Mesenchymal stem cell (in vitro differentiated cells and primary cell): ENCODE data around the gene MRNIP.

Experiments
- DNase-seq: peaks from one replicate; pipeline ENCODE4 v3.0.0-alpha.2; 2013
- H2AFZ ChIP-seq: one replicate; pipeline ENCODE4 v1.6.1; 2013; ENCODE audit warnings: low read depth, mild to moderate bottlenecking, control low read depth, inconsistent platforms, low read length, moderate library complexity
- H2AK5ac ChIP-seq: 2 replicates; pipeline ENCODE4 v1.6.1; 2013; ENCODE audit warnings: low read length, moderate library complexity, mild to moderate bottlenecking, inconsistent platforms; ENCODE audit not compliant: severe bottlenecking
- H2BK120ac ChIP-seq: one replicate; pipeline ENCODE4 v1.6.1; 2013; ENCODE audit warnings: low read depth, mild to moderate bottlenecking, inconsistent platforms, low read length, moderate library complexity
- H2BK12ac ChIP-seq, 2 experiments: one replicate each; pipeline ENCODE4 v1.6.1; 2013; ENCODE audit warnings: inconsistent platforms in 2 of 2, low read length in 2 of 2, mild to moderate bottlenecking in 2 of 2, moderate library complexity in 2 of 2, control low read depth in 1 of 2
- H2BK15ac ChIP-seq: one replicate; pipeline ENCODE4 v1.6.1; 2013; ENCODE audit warnings: mild to moderate bottlenecking, low read depth, inconsistent platforms; ENCODE audit not compliant: poor library complexity, severe bottlenecking
- H2BK5ac ChIP-seq: 2 replicates; pipeline ENCODE4 v1.6.1; 2013; ENCODE audit warnings: low read depth, mild to moderate bottlenecking, low read length, control low read depth, inconsistent platforms; ENCODE audit not compliant: poor library complexity, severe bottlenecking
- H3K14ac ChIP-seq, 2 experiments: one replicate each; pipeline ENCODE4 v1.6.1; 2013; ENCODE audit warnings: inconsistent platforms in 2 of 2, low read length in 2 of 2, control low read depth in 1 of 2, mild to moderate bottlenecking in 1 of 2, moderate library complexity in 1 of 2
- H3K18ac ChIP-seq, 2 experiments: one replicate each; pipeline ENCODE4 v1.6.1; 2013; ENCODE audit warnings: inconsistent platforms in 2 of 2, low read length in 2 of 2, control low read depth in 1 of 2, low read depth in 1 of 2, mild to moderate bottlenecking in 1 of 2
- H3K23ac ChIP-seq, 2 experiments: one replicate each; pipeline ENCODE4 v1.6.1; 2013; ENCODE audit warnings: inconsistent platforms in 2 of 2, low read length in 2 of 2, mild to moderate bottlenecking in 2 of 2, moderate library complexity in 2 of 2, control low read depth in 1 of 2
- H3K27ac ChIP-seq: 2 replicates; pipeline ENCODE4 v1.5.1; 2013; ENCODE audit warnings: mild to moderate bottlenecking, moderate library complexity, low read length, control low read depth, inconsistent platforms; ENCODE audit not compliant: poor library complexity, severe bottlenecking
- H3K27me3 ChIP-seq, 2 experiments: 2 replicates each; pipeline versions ENCODE4 v1.6.1 to v1.7.0; 2013; ENCODE audit warnings: low read length in 2 of 2, mild to moderate bottlenecking in 2 of 2, moderate library complexity in 2 of 2, control low read depth in 1 of 2, inconsistent platforms in 1 of 2; ENCODE audit not compliant: control insufficient read depth in 1 of 2, insufficient read depth in 1 of 2
- H3K36me3 ChIP-seq, 2 experiments: 2 replicates each; pipeline versions ENCODE4 v1.6.1 to v1.7.0; 2013; ENCODE audit warnings: low read length in 2 of 2, control low read depth in 1 of 2, inconsistent platforms in 1 of 2, low read depth in 1 of 2, mild to moderate bottlenecking in 1 of 2; ENCODE audit not compliant: insufficient read depth in 2 of 2, control insufficient read depth in 1 of 2
- H3K4ac ChIP-seq, 2 experiments: one replicate each; pipeline ENCODE4 v1.6.1; 2013; ENCODE audit warnings: inconsistent platforms in 2 of 2, low read length in 2 of 2, mild to moderate bottlenecking in 2 of 2, moderate library complexity in 2 of 2, control low read depth in 1 of 2, low read depth in 1 of 2
- H3K4me1 ChIP-seq: 2 replicates; pipeline ENCODE4 v1.6.1; 2013; ENCODE audit warnings: low read depth, low read length, control low read depth; ENCODE audit not compliant: control insufficient read depth, insufficient read depth
- H3K4me2 ChIP-seq: 2 replicates; pipeline ENCODE4 v1.6.1; 2013; ENCODE audit warnings: low read length, mild to moderate bottlenecking, inconsistent platforms; ENCODE audit not compliant: poor library complexity, severe bottlenecking
- H3K4me3 ChIP-seq, 2 experiments: 2 replicates each; pipeline versions ENCODE4 v1.5.1 to v1.7.0; 2013; ENCODE audit warnings: low read length in 2 of 2, mild to moderate bottlenecking in 2 of 2, control low read depth in 1 of 2, low read depth in 1 of 2; ENCODE audit not compliant: insufficient read depth in 1 of 2
- H3K79me1 ChIP-seq: replicated peaks from 2 replicates; pipeline ENCODE4 v1.6.1; 2013; ENCODE audit warnings: mild to moderate bottlenecking, control low read depth, low read length, inconsistent platforms; ENCODE audit not compliant: poor library complexity, severe bottlenecking
- H3K9ac ChIP-seq: 2 replicates; pipeline ENCODE4 v1.7.0; 2013; ENCODE audit warnings: mild to moderate bottlenecking, low read length, moderate library complexity
- H3K9me3 ChIP-seq: 2 replicates; pipeline ENCODE4 v1.7.0; 2013; ENCODE audit warnings: mild to moderate bottlenecking, low read length; ENCODE audit not compliant: control insufficient read depth
- H4K8ac ChIP-seq: one replicate; pipeline ENCODE4 v1.6.1; 2013; ENCODE audit warnings: inconsistent platforms, mild to moderate bottlenecking, low read length, moderate library complexity
- H4K91ac ChIP-seq: one replicate; pipeline ENCODE4 v1.6.1; 2013; ENCODE audit warnings: mild to moderate bottlenecking, low read length, inconsistent platforms
- WGBS: methylation state at CpG from one replicate; pipeline ENCODE4 v1.1.7; 2013; ENCODE audit warnings: mixed read lengths; 5-methylcytosine and 5-hydroxymethylcytosine counted together

MRNIP gene

DNA sequence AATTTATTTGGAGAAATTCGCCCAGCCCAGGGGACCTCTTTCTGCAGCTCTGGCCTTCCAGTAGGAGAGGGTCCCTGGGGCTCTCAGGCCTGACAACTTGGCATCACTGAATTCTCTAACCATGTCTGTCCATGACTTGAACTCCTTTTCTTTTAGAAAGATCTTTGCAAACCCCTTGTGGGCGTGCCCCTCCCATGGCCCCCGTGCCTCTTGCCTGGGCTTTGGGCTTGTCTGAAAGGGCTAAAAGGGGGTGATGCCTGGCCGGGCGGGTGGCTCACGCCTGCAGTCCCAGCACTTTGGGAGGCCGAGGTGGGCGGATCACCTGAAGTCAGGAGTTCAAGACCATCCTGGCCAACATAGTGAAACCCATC is 41.2 kb downstream of the MRNIP start:
- H3K18ac ChIP-seq: peak overlapping the region; percentile 40 to 88
- peak overlapping the region; percentile 72 to 92 for H3K4ac ChIP-seq
- peaks cover 37% of the 10 kb centered on the region for H3K4me1 ChIP-seq
- peak overlapping the region; percentile 69 for H3K9ac ChIP-seq
- peak overlapping the region; percentile 54 for H2BK15ac ChIP-seq
- H3K79me1 ChIP-seq: peaks cover 27% of the 10 kb centered on the region
- H3K4me3 ChIP-seq: peak overlapping the region in 1 of 2 experiments; percentile 62
- peaks cover 19 to 30% of the 10 kb centered on the region in 2 experiments for H3K36me3 ChIP-seq
- H4K91ac ChIP-seq: peak overlapping the region; percentile 78
- H2AFZ ChIP-seq: peak overlapping the region; percentile 56
- H3K27me3 ChIP-seq: no peaks in the 10 kb centered on the region
- peak overlapping the region; percentile 36 for H2BK5ac ChIP-seq
- H4K8ac ChIP-seq: peak overlapping the region; percentile 99
- WGBS: 92% methylated on average over 5 of the region's 8 CpGs
- H3K4me2 ChIP-seq: peak overlapping the region; percentile 67
- H3K27ac ChIP-seq: no peak overlapping the region
- no peak for DNase-seq
- peak overlapping the region; percentile 86 for H2BK120ac ChIP-seq
- H3K23ac ChIP-seq: peak overlapping the region in 1 of 2 experiments; percentile 84
- H2AK5ac ChIP-seq: peak overlapping the region; percentile 82
- no peaks in the 10 kb centered on the region for H3K9me3 ChIP-seq
- peak overlapping the region; percentile 97 to 99 for H2BK12ac ChIP-seq
- H3K14ac ChIP-seq: no peak overlapping the region

DNA sequence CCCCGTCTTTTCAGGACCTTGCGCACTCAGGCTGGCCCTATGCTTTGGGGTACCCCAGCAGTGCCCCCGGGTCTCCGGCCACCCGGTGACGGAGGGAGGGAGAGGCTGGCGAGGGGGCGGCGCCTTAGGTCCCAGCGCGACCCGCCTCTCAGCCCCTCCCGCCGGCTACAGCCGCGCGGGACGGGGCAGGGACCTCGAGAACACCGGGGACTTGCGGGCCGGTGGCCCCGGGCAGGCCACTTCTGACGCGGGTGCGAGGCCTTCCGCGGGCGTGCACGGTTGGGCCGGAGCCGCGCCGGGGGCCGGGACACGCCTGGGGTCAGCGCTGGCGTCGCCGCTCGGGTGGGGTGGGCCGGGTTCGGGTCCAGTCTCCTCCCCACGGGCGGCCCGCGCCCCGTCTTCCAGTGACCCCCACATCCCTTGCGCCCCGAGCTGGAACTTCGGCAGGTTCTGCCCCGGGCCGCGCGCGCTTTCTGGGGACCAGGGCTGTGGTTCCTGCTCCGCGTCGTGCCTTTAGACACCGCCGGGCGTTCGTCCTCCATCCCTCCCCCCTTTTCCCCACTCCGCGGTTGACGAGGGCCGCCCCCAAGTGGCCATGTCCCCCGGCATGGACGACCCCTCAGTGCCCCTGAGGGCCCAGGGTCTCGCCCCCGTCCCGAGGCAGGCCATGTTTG is 41.7 kb downstream of the MRNIP start:
- peak overlapping the region; percentile 40 to 88 for H3K18ac ChIP-seq
- no peaks in the 10 kb centered on the region for H3K9me3 ChIP-seq
- H4K91ac ChIP-seq: peak overlapping the region; percentile 64
- H3K4me2 ChIP-seq: peak overlapping the region; percentile 67
- H2BK15ac ChIP-seq: peak overlapping the region; percentile 54
- H3K79me1 ChIP-seq: peaks cover 32% of the 10 kb centered on the region
- peaks cover 23 to 30% of the 10 kb centered on the region in 2 experiments for H3K36me3 ChIP-seq
- peak overlapping the region; percentile 69 for H3K9ac ChIP-seq
- H3K23ac ChIP-seq: peak overlapping the region in 1 of 2 experiments; percentile 84
- 10% methylated on average over 70 of the region's 72 CpGs for WGBS
- peak overlapping the region; percentile 86 for H2BK120ac ChIP-seq
- peak overlapping the region; percentile 56 for H2AFZ ChIP-seq
- peak overlapping the region in 1 of 2 experiments; percentile 92 for H3K4ac ChIP-seq
- H4K8ac ChIP-seq: peak overlapping the region; percentile 99
- H3K14ac ChIP-seq: peak overlapping the region in 1 of 2 experiments; percentile 58
- H3K27me3 ChIP-seq: no peaks in the 10 kb centered on the region
- peak overlapping the region; percentile 97 to 99 for H2BK12ac ChIP-seq
- no peak overlapping the region for H2BK5ac ChIP-seq
- H2AK5ac ChIP-seq: peak overlapping the region; percentile 82
- peaks cover 36% of the 10 kb centered on the region for H3K4me1 ChIP-seq
- DNase-seq: no peak
- H3K27ac ChIP-seq: no peak overlapping the region
- peak overlapping the region; percentile 44 to 62 for H3K4me3 ChIP-seq

DNA sequence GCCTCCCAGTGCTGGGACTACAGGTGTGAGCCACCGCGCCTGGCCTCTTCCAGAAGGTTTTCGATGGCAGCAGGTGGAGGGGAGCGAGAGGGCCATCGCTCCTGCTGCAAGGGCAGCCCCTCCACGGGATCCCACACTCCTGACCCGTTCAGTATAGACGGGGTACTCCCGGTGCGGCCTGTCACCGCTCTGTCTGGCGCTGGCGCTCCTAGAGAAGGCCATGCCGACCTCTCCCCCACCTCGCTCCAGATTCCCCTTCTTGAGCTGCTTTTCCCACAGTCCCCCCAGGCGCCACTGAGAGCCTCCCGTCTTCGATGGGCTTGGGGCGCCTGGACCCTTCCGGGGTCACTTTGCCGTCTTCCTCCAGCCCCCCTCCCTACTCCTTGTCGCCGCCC is 42.2 kb downstream of the MRNIP start:
- Histone ChIP-seq H2AK5ac (peak overlapping the region; percentile 3), H3K4me3 (peak overlapping the region in 1 of 2 experiments; percentile 44), H2AFZ (peak overlapping the region; percentile 56), H3K4me2 (peak overlapping the region; percentile 67), H3K18ac (peak overlapping the region; percentile 40 to 88), H3K27me3 (no peaks in the 10 kb centered on the region), H3K9me3 (no peaks in the 10 kb centered on the region), H4K8ac (peak overlapping the region; percentile 74), H3K9ac (peak overlapping the region; percentile 69), H2BK5ac (no peak overlapping the region), H3K27ac (no peak overlapping the region), H3K4ac (peak overlapping the region; percentile 15 to 92), H2BK120ac (peak overlapping the region; percentile 86), H2BK12ac (peak overlapping the region in 1 of 2 experiments; percentile 64), H3K4me1 (peaks cover 36% of the 10 kb centered on the region), H3K79me1 (peaks cover 34% of the 10 kb centered on the region), H4K91ac (peak overlapping the region; percentile 64), H3K14ac (no peak overlapping the region), H2BK15ac (peak overlapping the region; percentile 39), H3K23ac (no peak overlapping the region), H3K36me3 (peaks cover 28 to 30% of the 10 kb centered on the region in 2 experiments)
- DNase-seq: no peak
- 63% methylated on average over 22 of the region's 23 CpGs for WGBS

DNA sequence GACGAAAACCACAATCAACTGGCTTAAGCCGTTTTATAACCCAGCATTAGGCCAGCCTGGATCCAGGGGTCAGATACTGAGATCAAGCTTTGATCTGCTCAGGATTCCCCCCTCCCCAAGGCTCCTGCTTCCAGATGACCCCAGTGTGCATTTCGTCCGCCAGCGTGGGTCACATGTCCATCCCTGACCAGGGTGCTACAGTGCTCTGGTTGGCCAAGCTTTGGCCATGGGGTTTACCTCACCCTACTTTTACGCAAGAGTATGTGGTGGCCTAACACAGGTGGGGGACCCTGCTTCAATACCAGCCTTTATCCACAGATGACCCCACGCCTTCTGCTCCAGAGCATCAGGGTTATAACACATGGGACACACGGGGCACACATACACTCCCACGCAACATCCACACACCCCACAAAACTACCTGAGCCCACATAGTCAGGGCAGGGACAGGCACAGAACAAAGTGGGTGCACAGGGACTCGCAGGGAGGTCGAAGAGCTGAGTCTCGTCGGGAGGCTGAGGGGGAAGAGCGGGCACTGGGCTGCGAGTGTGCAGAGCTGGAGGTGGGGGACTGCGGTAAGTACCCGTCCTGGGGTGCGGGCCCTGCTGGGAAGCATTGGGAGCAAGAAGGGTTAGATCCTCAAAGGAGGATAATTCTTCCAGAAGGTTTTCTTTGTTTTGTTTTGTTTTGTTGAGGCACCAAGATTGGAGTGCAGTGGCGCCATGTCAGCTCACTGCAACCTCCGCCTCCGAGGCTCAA is 42.9 kb downstream of the MRNIP start:
- no peak overlapping the region for H3K14ac ChIP-seq
- H3K9ac ChIP-seq: no peak overlapping the region

More for the DNA sequence above, 42.9 kb downstream of the MRNIP start:
- peak overlapping the region; percentile 24 for H2AK5ac ChIP-seq
- H3K79me1 ChIP-seq: peaks cover 39% of the 10 kb centered on the region
- H3K27ac ChIP-seq: no peak overlapping the region
- no peak overlapping the region for H2BK12ac ChIP-seq
- H2BK15ac ChIP-seq: no peak overlapping the region
- peaks cover 31 to 33% of the 10 kb centered on the region in 2 experiments for H3K36me3 ChIP-seq
- H2BK5ac ChIP-seq: no peak overlapping the region
- H3K18ac ChIP-seq: no peak overlapping the region
- no peak overlapping the region for H3K23ac ChIP-seq
- 96% methylated on average over 21 of the region's 21 CpGs for WGBS
- no peak overlapping the region for H3K4me2 ChIP-seq
- H3K4me3 ChIP-seq: no peak overlapping the region
- H4K91ac ChIP-seq: peak overlapping the region; percentile 10
- no peak overlapping the region for H2BK120ac ChIP-seq
- no peak overlapping the region for H4K8ac ChIP-seq
- no peak overlapping the region for H2AFZ ChIP-seq
- no peaks in the 10 kb centered on the region for H3K9me3 ChIP-seq
- H3K27me3 ChIP-seq: no peaks in the 10 kb centered on the region
- peaks cover 36% of the 10 kb centered on the region for H3K4me1 ChIP-seq
- no peak overlapping the region for H3K4ac ChIP-seq
- DNase-seq: no peak
